Measurements from ENCODE around the gene CHRND. TPM values are rescaled to one million over a fixed set of nuclear protein-coding genes. Genes with fewer than 3 reads are reported as not detected.

Gene CHRND
- total and polyA plus RNA-seq, 2 donors (not counting 1 experiment from before 2014, with no cell fraction given), result not detected

DNA sequence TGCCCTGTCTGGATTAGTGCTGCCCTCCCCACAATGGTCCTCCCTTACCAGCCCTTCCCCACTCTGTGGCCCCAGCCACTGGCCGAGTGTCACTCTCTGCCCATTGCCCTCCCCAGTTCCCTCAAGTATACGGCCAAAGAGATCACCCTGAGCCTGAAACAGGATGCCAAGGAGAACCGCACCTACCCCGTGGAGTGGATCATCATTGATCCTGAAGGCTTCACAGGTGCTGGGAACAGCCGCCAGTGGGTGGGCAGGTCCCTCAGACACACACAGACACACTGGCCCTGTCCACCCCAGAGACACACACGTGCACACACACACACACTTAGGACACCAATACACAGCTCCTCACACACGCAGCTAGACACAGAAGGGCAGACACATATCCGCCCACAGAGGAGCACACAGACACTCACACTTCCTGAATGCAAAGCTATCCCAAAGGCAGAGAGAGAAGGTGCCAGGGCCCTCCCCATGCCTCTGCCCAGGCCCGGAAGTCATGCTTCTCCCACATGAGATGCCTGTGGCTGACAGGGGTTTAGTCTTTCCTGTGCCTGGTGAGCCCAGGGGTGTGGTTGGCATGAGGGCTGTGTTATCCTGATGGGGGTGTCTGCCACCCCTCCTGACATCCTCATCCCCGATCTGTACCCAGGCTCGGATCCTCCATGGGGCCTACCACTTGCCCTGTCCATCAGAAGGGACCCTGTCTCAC, 2.9 kb downstream of the CHRND start:
- Histone ChIP-seq H4K20me1 (ENCODE audit: control insufficient read depth, insufficient read depth, low read length, poor library complexity, severe bottlenecking) (no peaks in the 10 kb centered on the region), H3K4me3 (ENCODE audit: control extremely low read depth in 1 of 5, extremely low read depth in 1 of 5, insufficient read depth in 1 of 5, low read depth in 2 of 5, low read length in 4 of 5) (no peak overlapping the region), H3K4me1 (ENCODE audit: control insufficient read depth in 2 of 2, insufficient read depth in 2 of 2, low read length in 2 of 2) (peaks cover 7% of the 10 kb centered on the region in 2 donors), H3K27me3 (replicated peaks in 1 of 4; ENCODE audit: control extremely low read depth in 1 of 4, control insufficient read depth in 3 of 4, insufficient read depth in 4 of 4, low read length in 3 of 4) (peaks cover 0 to 18% (median 9%) of the 10 kb centered on the region in 4 experiments), H3K9me3 (ENCODE audit: control extremely low read depth in 1 of 3, control insufficient read depth in 2 of 3, insufficient read depth in 1 of 3, low read length in 2 of 3) (peaks cover 0 to 4% (median 0%) of the 10 kb centered on the region in 3 donors), H3K4me2 (replicated peaks; ENCODE audit: low read depth, low read length, poor library complexity, severe bottlenecking) (no peak overlapping the region), H3K36me3 (replicated peaks in 1 of 2; ENCODE audit: control extremely low read depth in 1 of 2, control insufficient read depth in 1 of 2, extremely low read depth in 1 of 2, insufficient read depth in 2 of 2, low read length in 1 of 2) (no peaks in the 10 kb centered on the region), H3K79me2 (ENCODE audit: control insufficient read depth, insufficient read depth, low read length) (no peaks in the 10 kb centered on the region), H2AFZ (ENCODE audit: insufficient read depth, low read depth, low read length, poor library complexity, severe bottlenecking) (no peak overlapping the region), H3K9ac (ENCODE audit: low read length) (no peak overlapping the region), H3K27ac (ENCODE audit: low read length in 2 of 2) (no peak overlapping the region)
- DNase-seq, result no peak
- no peak overlapping the region for H3K27ac Mint-ChIP-seq
- intact Hi-C loops (cut with micrococcal nuclease), result no loop called here
- H3K27me3 Mint-ChIP-seq, result peaks cover 40% of the 10 kb centered on the region
- TF ChIP-seq, protein P1, sequence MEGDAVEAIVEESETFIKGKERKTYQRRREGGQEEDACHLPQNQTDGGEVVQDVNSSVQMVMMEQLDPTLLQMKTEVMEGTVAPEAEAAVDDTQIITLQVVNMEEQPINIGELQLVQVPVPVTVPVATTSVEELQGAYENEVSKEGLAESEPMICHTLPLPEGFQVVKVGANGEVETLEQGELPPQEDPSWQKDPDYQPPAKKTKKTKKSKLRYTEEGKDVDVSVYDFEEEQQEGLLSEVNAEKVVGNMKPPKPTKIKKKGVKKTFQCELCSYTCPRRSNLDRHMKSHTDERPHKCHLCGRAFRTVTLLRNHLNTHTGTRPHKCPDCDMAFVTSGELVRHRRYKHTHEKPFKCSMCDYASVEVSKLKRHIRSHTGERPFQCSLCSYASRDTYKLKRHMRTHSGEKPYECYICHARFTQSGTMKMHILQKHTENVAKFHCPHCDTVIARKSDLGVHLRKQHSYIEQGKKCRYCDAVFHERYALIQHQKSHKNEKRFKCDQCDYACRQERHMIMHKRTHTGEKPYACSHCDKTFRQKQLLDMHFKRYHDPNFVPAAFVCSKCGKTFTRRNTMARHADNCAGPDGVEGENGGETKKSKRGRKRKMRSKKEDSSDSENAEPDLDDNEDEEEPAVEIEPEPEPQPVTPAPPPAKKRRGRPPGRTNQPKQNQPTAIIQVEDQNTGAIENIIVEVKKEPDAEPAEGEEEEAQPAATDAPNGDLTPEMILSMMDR (IDR thresholded peaks at IDR 0.05), result no peak
- TF ChIP-seq EZH2 (IDR thresholded peaks at IDR 0.05; ENCODE audit: borderline replicate concordance, insufficient read depth, low read depth, low read length, poor library complexity, severe bottlenecking), result no peak
- H3K4me3 Mint-ChIP-seq, result no peak overlapping the region
- CTCF ChIA-PET, result no interaction called here
- H3K4me1 Mint-ChIP-seq, result peaks cover 6% of the 10 kb centered on the region
- H3K9me3 Mint-ChIP-seq (ENCODE audit: insufficient read depth), result no peaks in the 10 kb centered on the region
- 60% methylated on average over 9 of the region's 11 CpGs for WGBS (ENCODE audit: insufficient coverage)
- POLR2A ChIA-PET, result no interaction called here
- ATAC-seq (ENCODE audit: low read depth), result no peak

DNA sequence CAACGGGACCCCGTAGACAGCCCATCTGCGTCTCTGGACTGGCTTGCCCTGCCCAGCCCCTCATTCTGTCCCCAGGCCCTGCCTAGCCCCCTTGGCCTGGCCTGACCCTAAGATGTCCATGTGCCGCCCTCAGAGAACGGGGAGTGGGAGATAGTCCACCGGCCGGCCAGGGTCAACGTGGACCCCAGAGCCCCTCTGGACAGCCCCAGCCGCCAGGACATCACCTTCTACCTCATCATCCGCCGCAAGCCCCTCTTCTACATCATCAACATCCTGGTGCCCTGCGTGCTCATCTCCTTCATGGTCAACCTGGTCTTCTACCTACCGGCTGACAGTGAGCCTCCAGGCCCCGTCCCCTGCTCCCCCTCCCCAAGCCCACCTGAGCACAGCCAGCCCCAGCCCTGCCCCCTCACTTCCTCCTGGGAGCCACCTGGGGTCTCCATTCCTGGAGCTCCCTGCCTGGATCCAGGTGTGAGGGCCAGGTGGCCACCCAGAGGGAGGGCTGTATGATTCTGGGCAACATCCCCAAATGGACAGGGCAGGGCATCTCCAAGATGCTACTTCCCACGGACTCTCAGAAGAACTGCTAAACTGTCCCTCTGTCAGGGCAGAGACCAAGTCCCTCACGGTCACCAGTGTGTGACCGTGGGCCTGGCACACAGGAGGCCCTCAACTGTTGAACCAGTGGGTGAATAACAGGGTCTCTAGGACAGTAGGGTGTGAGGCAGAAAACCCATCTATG, 4.0 kb downstream of the CHRND start:
- Histone ChIP-seq H3K9me3 (ENCODE audit: control extremely low read depth in 1 of 3, control insufficient read depth in 2 of 3, insufficient read depth in 1 of 3, low read length in 2 of 3) (no peaks in the 10 kb centered on the region), H3K79me2 (ENCODE audit: control insufficient read depth, insufficient read depth, low read length) (no peaks in the 10 kb centered on the region), H3K27me3 (replicated peaks in 1 of 4; ENCODE audit: control extremely low read depth in 1 of 4, control insufficient read depth in 3 of 4, insufficient read depth in 4 of 4, low read length in 3 of 4) (peaks cover 0 to 9% (median 3%) of the 10 kb centered on the region in 4 experiments), H3K4me1 (ENCODE audit: control insufficient read depth in 2 of 2, insufficient read depth in 2 of 2, low read length in 2 of 2) (no peaks in the 10 kb centered on the region), H3K4me3 (ENCODE audit: control extremely low read depth in 1 of 5, extremely low read depth in 1 of 5, insufficient read depth in 1 of 5, low read depth in 2 of 5, low read length in 4 of 5) (no peak overlapping the region), H3K27ac (ENCODE audit: low read length in 2 of 2) (no peak overlapping the region), H2AFZ (ENCODE audit: insufficient read depth, low read depth, low read length, poor library complexity, severe bottlenecking) (no peak overlapping the region), H3K9ac (ENCODE audit: low read length) (no peak overlapping the region), H3K36me3 (replicated peaks in 1 of 2; ENCODE audit: control extremely low read depth in 1 of 2, control insufficient read depth in 1 of 2, extremely low read depth in 1 of 2, insufficient read depth in 2 of 2, low read length in 1 of 2) (no peaks in the 10 kb centered on the region), H4K20me1 (ENCODE audit: control insufficient read depth, insufficient read depth, low read length, poor library complexity, severe bottlenecking) (no peaks in the 10 kb centered on the region), H3K4me2 (replicated peaks; ENCODE audit: low read depth, low read length, poor library complexity, severe bottlenecking) (no peak overlapping the region)
- POLR2A ChIA-PET, result no interaction called here
- Mint-ChIP-seq H3K27ac (no peak overlapping the region), H3K9me3 (ENCODE audit: insufficient read depth) (no peaks in the 10 kb centered on the region), H3K4me1 (peaks cover 2% of the 10 kb centered on the region), H3K4me3 (no peak overlapping the region), H3K27me3 (peaks cover 38% of the 10 kb centered on the region)
- TF ChIP-seq, protein P1 (IDR thresholded peaks at IDR 0.05), result no peak
- TF ChIP-seq EZH2 (IDR thresholded peaks at IDR 0.05; ENCODE audit: borderline replicate concordance, insufficient read depth, low read depth, low read length, poor library complexity, severe bottlenecking), result no peak
- intact Hi-C loops (cut with micrococcal nuclease), result no loop called here
- ATAC-seq (ENCODE audit: low read depth) (no peak), DNase-seq (no peak)
- CTCF ChIA-PET, result no interaction called here
- WGBS (ENCODE audit: insufficient coverage), result 87% methylated on average over 17 of the region's 17 CpGs
